K562 (cell line): ENCODE results near the gene OSBPL10.

Experiments used
- TF ChIP-seq, protein P1 (sequence below), 2 experiments: fragments of 450-650 bp in 1 of 2; sonication (generic) in 1 of 2; formaldehyde crosslinking in 1 of 2; IDR thresholded peaks in 1 of 2; conservative IDR thresholded peaks in 1 of 2; 2 replicates each; pipeline versions ENCODE4 v1.6.1 to v1.8.1; 2016 to 2023; ENCODE audit warnings: mild to moderate bottlenecking in 2 of 2, moderate library complexity in 2 of 2, inconsistent platforms in 1 of 2, missing genetic modification reagents in 1 of 2
- TF ChIP-seq, protein P2 (sequence below): sonication (generic); formaldehyde crosslinking; IDR thresholded peaks from 2 replicates; pipeline ENCODE4 v1.8.1; 2022; ENCODE audit warnings: missing genetic modification reagents

DNA sequence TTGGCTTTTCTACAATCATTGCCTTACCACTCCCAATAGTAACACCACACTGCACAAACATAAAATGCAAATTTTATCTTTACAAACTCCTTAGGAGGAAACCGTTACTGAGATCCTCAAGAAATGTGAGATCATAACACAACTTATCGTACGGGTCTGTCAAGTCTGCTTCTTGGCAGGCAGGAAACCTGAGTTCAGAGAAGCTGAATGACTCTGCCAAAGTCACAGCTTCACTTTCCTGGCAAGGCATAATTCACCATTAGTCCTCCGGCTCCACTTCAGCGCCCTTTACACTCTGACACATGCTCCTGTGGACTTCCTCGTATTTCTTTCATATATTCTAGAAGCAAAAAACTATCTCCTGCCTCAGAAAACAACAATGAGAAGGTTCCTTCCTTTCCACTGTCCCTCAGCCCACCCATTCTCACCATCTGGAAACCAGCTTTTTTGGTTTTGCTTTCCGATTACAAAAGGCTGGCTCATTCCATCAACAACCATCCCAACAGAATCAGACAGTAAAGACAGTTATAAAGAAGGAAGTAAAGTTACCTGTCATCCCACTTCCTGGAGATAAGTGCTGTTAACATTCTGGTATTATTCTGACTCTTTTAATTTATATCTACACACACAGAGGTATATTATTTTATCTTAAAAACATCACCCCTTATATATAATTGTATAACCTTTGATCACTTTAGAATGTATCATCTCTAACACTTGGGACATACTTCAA lies 225.0 kb downstream of the OSBPL10 start:
- TF ChIP-seq, protein P1, sequence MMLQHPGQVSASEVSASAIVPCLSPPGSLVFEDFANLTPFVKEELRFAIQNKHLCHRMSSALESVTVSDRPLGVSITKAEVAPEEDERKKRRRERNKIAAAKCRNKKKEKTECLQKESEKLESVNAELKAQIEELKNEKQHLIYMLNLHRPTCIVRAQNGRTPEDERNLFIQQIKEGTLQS (IDR thresholded peaks at IDR 0.05), result no peak
- TF ChIP-seq, protein P1 (CRISPR knock-in tag; conservative IDR thresholded peaks at IDR 0.05), result no peak
- TF ChIP-seq, protein P2, sequence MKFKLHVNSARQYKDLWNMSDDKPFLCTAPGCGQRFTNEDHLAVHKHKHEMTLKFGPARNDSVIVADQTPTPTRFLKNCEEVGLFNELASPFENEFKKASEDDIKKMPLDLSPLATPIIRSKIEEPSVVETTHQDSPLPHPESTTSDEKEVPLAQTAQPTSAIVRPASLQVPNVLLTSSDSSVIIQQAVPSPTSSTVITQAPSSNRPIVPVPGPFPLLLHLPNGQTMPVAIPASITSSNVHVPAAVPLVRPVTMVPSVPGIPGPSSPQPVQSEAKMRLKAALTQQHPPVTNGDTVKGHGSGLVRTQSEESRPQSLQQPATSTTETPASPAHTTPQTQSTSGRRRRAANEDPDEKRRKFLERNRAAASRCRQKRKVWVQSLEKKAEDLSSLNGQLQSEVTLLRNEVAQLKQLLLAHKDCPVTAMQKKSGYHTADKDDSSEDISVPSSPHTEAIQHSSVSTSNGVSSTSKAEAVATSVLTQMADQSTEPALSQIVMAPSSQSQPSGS (CRISPR knock-in tag), result no peak
